Measurements from ENCODE around the gene CCSER1.
"Not testable (repeated sequence)": the region's sequence is repeated elsewhere in the genome, so short reads cannot be mapped to it uniquely, and the experiment has no call there.

Gene CCSER1

GRCh38 chr4:91454111-91454510, 1326.9 kb downstream of the CCSER1 start:
- DNase-seq = no peak

GRCh38 chr4:91462566-91462965, 1335.4 kb downstream of the CCSER1 start:
- not testable (repeated sequence) for DNase-seq

GRCh38 chr4:91470671-91471070, 1343.5 kb downstream of the CCSER1 start:
- no peak for DNase-seq

- no peak for DNase-seq
Observed at GRCh38 chr4:91471280-91471679, 1344.1 kb downstream of the CCSER1 start.

- no peak for DNase-seq
Observed at GRCh38 chr4:91472046-91472445, 1344.9 kb downstream of the CCSER1 start.

- DNase-seq = no peak
Observed at GRCh38 chr4:91485415-91485814, 1358.2 kb downstream of the CCSER1 start.

GRCh38 chr4:91488946-91489345, 1361.8 kb downstream of the CCSER1 start:
- DNase-seq = no peak

GRCh38 chr4:91497892-91498291, 1370.7 kb downstream of the CCSER1 start:
- DNase-seq = no peak

GRCh38 chr4:91502365-91502764, 1375.2 kb downstream of the CCSER1 start:
- no peak for DNase-seq

- DNase-seq = no peak
Observed at GRCh38 chr4:91513326-91513725, 1386.1 kb downstream of the CCSER1 start.

- DNase-seq = no peak
Observed at GRCh38 chr4:91519155-91519554, 1392.0 kb downstream of the CCSER1 start.

- DNase-seq = no peak
Observed at GRCh38 chr4:91525621-91526020, 1398.4 kb downstream of the CCSER1 start.

GRCh38 chr4:91527056-91527455, 1399.9 kb downstream of the CCSER1 start:
- no peak for DNase-seq

- no peak for DNase-seq
Observed at GRCh38 chr4:91567594-91567993, 1440.4 kb downstream of the CCSER1 start.

GRCh38 chr4:91577864-91578263, 1450.7 kb downstream of the CCSER1 start:
- no peak for DNase-seq

- DNase-seq = no peak
Observed at GRCh38 chr4:91590260-91590659, 1463.1 kb downstream of the CCSER1 start.

GRCh38 chr4:91592125-91592524, 1464.9 kb downstream of the CCSER1 start:
- no peak for DNase-seq

GRCh38 chr4:91596718-91597117, 1469.5 kb downstream of the CCSER1 start:
- DNase-seq = no peak

- DNase-seq = no peak
Observed at GRCh38 chr4:91598696-91599095, 1471.5 kb downstream of the CCSER1 start.

- no peak for DNase-seq
Observed at GRCh38 chr4:91600301-91600700, 1473.1 kb downstream of the CCSER1 start.

GRCh38 chr4:91601401-91601800, 1474.2 kb downstream of the CCSER1 start:
- no peak for DNase-seq

GRCh38 chr4:91611782-91612181, 1484.6 kb downstream of the CCSER1 start:
- no peak for DNase-seq

GRCh38 chr4:91620952-91621351, 1493.8 kb downstream of the CCSER1 start:
- no peak for DNase-seq

GRCh38 chr4:91621446-91621845, 1494.3 kb downstream of the CCSER1 start:
- no peak for DNase-seq

- DNase-seq = no peak
Observed at GRCh38 chr4:91622925-91623602, 1495.9 kb downstream of the CCSER1 start.
